ENCODE data around the gene DHRS1. TPM values are rescaled to one million over a fixed set of nuclear protein-coding genes. Genes with fewer than 3 reads are reported as not detected.

The DHRS1 gene
- total RNA-seq, 1 donor from 2014 or later: 6.3 TPM

GRCh38 chr14:24267516-24267915 lies 32.1 kb downstream of the DHRS1 start:
- Histone ChIP-seq H3K4me3 (ENCODE audit: low read length in 3 of 3) (no peak overlapping the region), H3K27me3 (ENCODE audit: control insufficient read depth in 3 of 3, insufficient read depth in 3 of 3, low read length in 3 of 3) (no peaks in the 10 kb centered on the region), H3K27ac (ENCODE audit: low read depth, low read length) (no peak overlapping the region), H3K36me3 (ENCODE audit: control insufficient read depth in 3 of 3, insufficient read depth in 3 of 3, low read length in 3 of 3) (peaks cover 29 to 48% (median 39%) of the 10 kb centered on the region in 3 donors), H3K4me1 (ENCODE audit: control insufficient read depth in 3 of 3, insufficient read depth in 3 of 3, low read length in 3 of 3) (peaks cover 0 to 15% (median 9%) of the 10 kb centered on the region in 3 donors), H3K9me3 (ENCODE audit: control insufficient read depth in 3 of 3, low read length in 3 of 3) (no peaks in the 10 kb centered on the region), H3K9ac (ENCODE audit: low read depth in 1 of 3, low read length in 3 of 3) (no peak overlapping the region)

DNA sequence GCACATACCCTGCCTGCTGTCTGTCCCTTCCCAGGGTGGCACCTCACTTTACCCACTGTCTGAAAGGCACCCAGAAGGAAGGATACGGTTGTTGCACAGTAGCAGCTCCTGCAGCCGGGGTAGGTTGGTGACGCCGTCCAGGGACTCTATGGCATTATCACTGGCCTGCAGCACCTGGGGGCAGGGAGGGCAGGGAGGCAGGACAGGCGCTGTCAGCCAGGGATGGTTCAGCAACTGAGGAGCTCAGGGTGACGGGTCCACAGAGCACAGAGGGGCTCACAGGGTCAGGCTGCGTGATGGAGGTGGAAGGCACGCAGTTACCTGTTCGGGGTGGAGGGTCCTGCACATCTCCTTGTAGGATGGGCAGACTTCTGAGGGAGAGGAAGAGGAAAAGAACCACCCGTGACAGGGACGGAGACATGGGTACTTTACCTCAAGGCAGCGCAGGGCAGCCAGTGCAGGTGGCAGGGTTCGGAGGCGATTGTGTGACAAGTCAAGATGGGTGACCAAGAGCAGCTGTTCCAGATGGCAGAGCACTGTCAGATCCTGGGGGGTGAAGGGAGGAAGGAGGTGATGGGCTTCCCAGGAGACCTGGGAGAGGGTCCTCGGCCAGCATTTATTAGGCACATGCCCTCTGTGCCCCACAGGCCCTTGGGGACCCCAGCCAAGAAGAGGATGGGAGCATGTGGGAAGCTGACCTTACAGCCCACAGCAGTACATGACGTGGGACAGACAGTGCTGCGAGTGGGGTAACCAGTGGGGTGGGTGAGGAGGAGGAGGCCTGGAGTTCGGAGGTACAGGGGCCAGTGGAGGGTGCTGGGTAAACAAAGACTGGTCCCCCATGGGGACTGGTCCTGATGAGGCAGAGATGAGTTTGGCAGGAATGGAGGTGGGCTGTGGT lies 33.0 kb downstream of the DHRS1 start:
- H3K4me1 ChIP-seq (ENCODE audit: control insufficient read depth in 3 of 3, insufficient read depth in 3 of 3, low read length in 3 of 3): peaks cover 0 to 10% (median 5%) of the 10 kb centered on the region in 3 donors
- no peak overlapping the region for H3K4me3 ChIP-seq (ENCODE audit: low read length in 3 of 3)
- no peaks in the 10 kb centered on the region for H3K27me3 ChIP-seq (ENCODE audit: control insufficient read depth in 3 of 3, insufficient read depth in 3 of 3, low read length in 3 of 3)
- no peak overlapping the region for H3K27ac ChIP-seq (ENCODE audit: low read depth, low read length)
- H3K36me3 ChIP-seq (ENCODE audit: control insufficient read depth in 3 of 3, insufficient read depth in 3 of 3, low read length in 3 of 3): peaks cover 29 to 48% (median 39%) of the 10 kb centered on the region in 3 donors
- no peaks in the 10 kb centered on the region for H3K9me3 ChIP-seq (ENCODE audit: control insufficient read depth in 3 of 3, low read length in 3 of 3)
- H3K9ac ChIP-seq (ENCODE audit: low read depth in 1 of 3, low read length in 3 of 3): no peak overlapping the region

DNA sequence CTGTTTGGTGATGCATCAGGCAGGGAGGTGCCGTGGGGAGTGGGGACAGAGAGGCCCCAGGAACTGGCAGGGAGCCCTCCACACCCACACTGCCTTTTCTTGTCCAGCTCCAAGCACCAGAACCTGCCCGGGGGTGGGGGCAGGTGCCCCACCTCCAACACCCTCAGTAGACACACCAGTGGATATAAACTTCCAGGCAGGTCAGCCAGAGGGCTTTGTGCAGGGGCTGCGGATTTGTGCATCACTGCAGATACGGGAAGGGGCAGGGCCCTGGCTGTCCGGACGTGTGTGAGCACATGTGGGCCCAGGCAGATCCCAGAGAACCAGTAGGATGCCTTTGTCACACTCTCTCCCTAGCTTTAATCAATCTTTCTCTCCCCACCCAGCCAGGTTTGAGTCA lies 35.3 kb downstream of the DHRS1 start:
- H3K4me1 ChIP-seq (ENCODE audit: control insufficient read depth in 3 of 3, insufficient read depth in 3 of 3, low read length in 3 of 3): no peaks in the 10 kb centered on the region
- no peak overlapping the region for H3K4me3 ChIP-seq (ENCODE audit: low read length in 3 of 3)
- H3K9ac ChIP-seq (ENCODE audit: low read depth in 1 of 3, low read length in 3 of 3): no peak overlapping the region
- H3K36me3 ChIP-seq (ENCODE audit: control insufficient read depth in 3 of 3, insufficient read depth in 3 of 3, low read length in 3 of 3): peaks cover 25 to 44% (median 31%) of the 10 kb centered on the region in 3 donors
- H3K9me3 ChIP-seq (ENCODE audit: control insufficient read depth in 3 of 3, low read length in 3 of 3): no peaks in the 10 kb centered on the region
- H3K27ac ChIP-seq (ENCODE audit: low read depth, low read length): no peak overlapping the region
- H3K27me3 ChIP-seq (ENCODE audit: control insufficient read depth in 3 of 3, insufficient read depth in 3 of 3, low read length in 3 of 3): no peaks in the 10 kb centered on the region

DNA sequence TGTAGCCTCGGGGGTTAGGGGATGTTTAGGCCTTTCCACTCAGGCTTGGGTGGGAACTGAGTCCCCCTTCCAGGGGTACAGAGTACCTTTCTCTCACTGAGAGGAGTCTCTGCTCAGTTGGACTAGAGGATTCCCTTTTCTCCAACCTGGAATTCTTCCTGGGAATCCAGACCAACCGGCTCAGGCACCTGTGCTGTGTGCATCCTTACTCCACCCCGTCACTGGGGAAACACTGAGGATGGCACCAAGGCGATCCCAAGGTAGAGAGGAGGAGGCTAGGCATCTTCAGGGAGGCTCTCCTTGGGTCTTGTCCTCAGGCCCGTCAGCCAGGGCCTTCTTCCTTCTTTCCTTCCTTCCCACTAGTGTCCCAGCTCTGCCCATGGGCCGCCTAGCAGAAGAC lies 35.7 kb downstream of the DHRS1 start:
- Histone ChIP-seq H3K4me3 (ENCODE audit: low read length in 3 of 3) (no peak overlapping the region), H3K27me3 (ENCODE audit: control insufficient read depth in 3 of 3, insufficient read depth in 3 of 3, low read length in 3 of 3) (no peaks in the 10 kb centered on the region), H3K36me3 (ENCODE audit: control insufficient read depth in 3 of 3, insufficient read depth in 3 of 3, low read length in 3 of 3) (peaks cover 21 to 39% (median 26%) of the 10 kb centered on the region in 3 donors), H3K4me1 (ENCODE audit: control insufficient read depth in 3 of 3, insufficient read depth in 3 of 3, low read length in 3 of 3) (no peaks in the 10 kb centered on the region), H3K9ac (ENCODE audit: low read depth in 1 of 3, low read length in 3 of 3) (no peak overlapping the region), H3K27ac (ENCODE audit: low read depth, low read length) (no peak overlapping the region), H3K9me3 (ENCODE audit: control insufficient read depth in 3 of 3, low read length in 3 of 3) (no peaks in the 10 kb centered on the region)

DNA sequence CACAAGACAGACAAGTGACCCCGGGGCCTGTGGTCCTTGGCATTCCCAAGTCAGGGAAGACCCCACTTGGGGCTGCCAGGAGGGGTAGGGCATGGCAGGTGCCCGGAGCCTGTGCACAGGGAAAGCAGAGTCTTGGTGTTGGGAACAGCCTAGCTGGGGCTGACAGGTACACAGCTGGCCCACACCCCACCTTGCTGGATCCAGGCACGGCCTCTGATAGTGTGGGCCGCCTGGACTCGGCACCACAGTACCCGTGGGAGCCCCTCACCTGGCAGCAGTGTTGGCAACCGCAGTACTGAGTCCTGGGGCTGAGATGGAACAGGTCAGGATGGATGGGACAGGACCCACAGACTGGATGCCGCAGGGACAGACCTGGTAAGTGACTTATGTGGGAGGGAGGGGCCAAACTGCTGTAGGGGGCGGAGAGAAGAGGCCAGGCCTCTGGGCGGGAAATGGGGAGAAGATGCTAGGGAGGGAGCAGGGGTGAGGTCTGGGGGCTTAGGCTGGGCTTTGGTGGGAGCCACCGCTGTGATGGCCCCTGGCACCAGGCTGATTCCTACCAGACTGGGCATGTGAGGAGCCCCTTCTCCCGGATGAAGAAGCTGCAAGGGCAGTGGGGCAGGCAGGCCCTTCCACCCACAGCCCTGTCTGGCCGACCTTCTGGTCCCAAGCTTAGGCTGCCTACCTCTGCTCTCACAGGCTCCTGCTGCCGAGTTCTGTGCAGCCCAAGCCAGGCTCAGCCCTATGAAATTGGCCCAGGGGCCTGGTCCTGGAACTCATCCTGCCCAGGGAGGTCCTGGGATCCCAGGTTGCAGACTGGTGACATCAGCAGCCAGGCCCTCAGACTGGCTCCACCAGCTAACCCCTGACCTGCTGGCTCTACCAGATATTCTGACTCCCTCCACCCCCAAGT lies 36.5 kb downstream of the DHRS1 start, which contains the start of gene TGM1:
TSS of gene TGM1 (minus strand) at position 357 of the 913 bp plus-strand sequence. CDS start 825 bp downstream, outside the sequence.
- Histone ChIP-seq H3K27me3 (ENCODE audit: control insufficient read depth in 3 of 3, insufficient read depth in 3 of 3, low read length in 3 of 3) (no peaks in the 10 kb centered on the region), H3K27ac (ENCODE audit: low read depth, low read length) (no peak within 1 kb of the TSS), H3K9ac (ENCODE audit: low read depth in 1 of 3, low read length in 3 of 3) (no peak within 1 kb of the TSS), H3K4me3 (ENCODE audit: low read length in 3 of 3) (no peak within 1 kb of the TSS), H3K4me1 (ENCODE audit: control insufficient read depth in 3 of 3, insufficient read depth in 3 of 3, low read length in 3 of 3) (no peaks in the 10 kb centered on the region), H3K36me3 (ENCODE audit: control insufficient read depth in 3 of 3, insufficient read depth in 3 of 3, low read length in 3 of 3) (peaks cover 20 to 32% (median 24%) of the 10 kb centered on the region in 3 donors), H3K9me3 (ENCODE audit: control insufficient read depth in 3 of 3, low read length in 3 of 3) (no peaks in the 10 kb centered on the region)

DNA sequence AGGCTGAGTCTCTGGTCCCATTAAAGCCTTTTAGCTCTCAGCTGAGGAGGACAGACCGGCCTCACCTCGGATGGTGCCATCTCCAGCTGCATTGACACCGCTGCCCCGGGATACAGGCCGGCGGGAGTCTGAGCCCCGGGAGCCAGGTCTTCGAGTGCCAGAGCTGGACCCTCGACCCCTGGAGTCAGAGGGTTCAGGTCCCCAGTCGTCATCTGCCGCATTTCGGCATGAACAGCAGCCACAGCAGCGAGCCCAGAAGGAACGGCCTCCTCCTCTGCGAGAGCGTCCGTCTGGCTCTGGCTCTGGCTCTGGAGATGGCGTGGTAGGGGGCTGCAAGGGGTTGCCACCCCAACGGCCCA lies 37.6 kb downstream of the DHRS1 start:
- H3K9me3 ChIP-seq (ENCODE audit: control insufficient read depth in 3 of 3, low read length in 3 of 3): no peaks in the 10 kb centered on the region
- no peak overlapping the region for H3K27ac ChIP-seq (ENCODE audit: low read depth, low read length)
- peaks cover 13 to 23% (median 15%) of the 10 kb centered on the region in 3 donors for H3K36me3 ChIP-seq (ENCODE audit: control insufficient read depth in 3 of 3, insufficient read depth in 3 of 3, low read length in 3 of 3)
- H3K4me1 ChIP-seq (ENCODE audit: control insufficient read depth in 3 of 3, insufficient read depth in 3 of 3, low read length in 3 of 3): no peaks in the 10 kb centered on the region
- H3K4me3 ChIP-seq (ENCODE audit: low read length in 3 of 3): no peak overlapping the region
- no peaks in the 10 kb centered on the region for H3K27me3 ChIP-seq (ENCODE audit: control insufficient read depth in 3 of 3, insufficient read depth in 3 of 3, low read length in 3 of 3)
- H3K9ac ChIP-seq (ENCODE audit: low read depth in 1 of 3, low read length in 3 of 3): no peak overlapping the region

DNA sequence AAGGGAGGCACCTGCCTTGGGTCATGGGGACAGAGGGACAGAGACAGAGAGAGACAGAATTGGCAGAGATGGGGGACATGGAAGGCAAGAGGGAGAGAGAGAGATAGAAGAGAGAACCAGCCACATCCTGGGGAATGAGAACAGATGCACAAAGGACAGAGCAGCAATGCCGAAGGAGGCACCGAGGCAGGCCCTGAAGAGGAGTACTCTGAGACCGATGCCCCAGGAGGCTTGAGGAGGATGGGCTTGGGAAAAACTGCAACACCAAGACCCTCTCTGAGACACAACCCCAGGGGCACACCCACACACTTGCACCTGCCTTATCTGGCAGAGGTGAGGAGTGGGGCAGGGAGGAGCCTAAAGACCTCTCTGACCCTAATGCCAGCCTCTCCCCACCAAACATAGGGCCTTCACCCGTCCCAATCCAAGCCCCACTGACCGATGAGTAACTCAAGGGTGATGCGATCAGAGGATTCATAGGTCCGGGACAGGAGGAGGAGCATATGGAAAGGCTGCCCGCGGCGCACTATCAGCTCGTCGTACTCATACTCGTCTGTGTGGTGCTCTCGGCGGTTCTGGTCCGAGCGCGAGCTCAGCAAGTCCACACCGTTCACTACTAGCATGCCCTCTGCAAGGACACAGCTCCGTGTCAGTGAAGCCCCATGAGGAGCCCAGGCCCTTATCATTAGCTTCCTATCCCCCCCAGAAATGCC lies 38.2 kb downstream of the DHRS1 start:
- no peaks in the 10 kb centered on the region for H3K27me3 ChIP-seq (ENCODE audit: control insufficient read depth in 3 of 3, insufficient read depth in 3 of 3, low read length in 3 of 3)
- no peaks in the 10 kb centered on the region for H3K9me3 ChIP-seq (ENCODE audit: control insufficient read depth in 3 of 3, low read length in 3 of 3)
- H3K4me3 ChIP-seq (ENCODE audit: low read length in 3 of 3): no peak overlapping the region
- peaks cover 7 to 17% (median 9%) of the 10 kb centered on the region in 3 donors for H3K36me3 ChIP-seq (ENCODE audit: control insufficient read depth in 3 of 3, insufficient read depth in 3 of 3, low read length in 3 of 3)
- no peaks in the 10 kb centered on the region for H3K4me1 ChIP-seq (ENCODE audit: control insufficient read depth in 3 of 3, insufficient read depth in 3 of 3, low read length in 3 of 3)
- H3K9ac ChIP-seq (ENCODE audit: low read depth in 1 of 3, low read length in 3 of 3): no peak overlapping the region
- no peak overlapping the region for H3K27ac ChIP-seq (ENCODE audit: low read depth, low read length)

DNA sequence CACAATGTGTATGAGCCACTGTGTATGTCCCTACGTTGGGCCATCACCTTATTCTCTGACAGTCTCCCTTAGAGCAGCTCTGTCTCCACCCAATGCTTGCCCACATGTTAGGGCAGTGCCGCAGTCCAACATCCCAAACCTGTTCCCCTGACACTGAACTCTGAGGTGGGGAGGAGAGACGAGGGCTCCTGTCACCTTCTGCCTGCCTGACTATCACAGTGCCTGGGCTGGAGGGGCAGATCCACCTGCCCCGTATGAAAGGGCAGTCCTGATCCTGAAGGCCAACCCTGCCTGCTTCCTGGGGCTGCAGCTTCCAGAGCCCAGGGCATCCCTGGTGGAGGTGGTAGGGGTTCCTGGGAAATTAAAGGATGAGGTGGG lies 38.8 kb downstream of the DHRS1 start:
- Histone ChIP-seq H3K27me3 (ENCODE audit: control insufficient read depth in 3 of 3, insufficient read depth in 3 of 3, low read length in 3 of 3) (no peaks in the 10 kb centered on the region), H3K27ac (ENCODE audit: low read depth, low read length) (no peak overlapping the region), H3K4me1 (ENCODE audit: control insufficient read depth in 3 of 3, insufficient read depth in 3 of 3, low read length in 3 of 3) (no peaks in the 10 kb centered on the region), H3K9me3 (ENCODE audit: control insufficient read depth in 3 of 3, low read length in 3 of 3) (no peaks in the 10 kb centered on the region), H3K9ac (ENCODE audit: low read depth in 1 of 3, low read length in 3 of 3) (no peak overlapping the region), H3K36me3 (ENCODE audit: control insufficient read depth in 3 of 3, insufficient read depth in 3 of 3, low read length in 3 of 3) (peaks cover 4 to 12% (median 5%) of the 10 kb centered on the region in 3 donors), H3K4me3 (ENCODE audit: low read length in 3 of 3) (no peak overlapping the region)

DNA sequence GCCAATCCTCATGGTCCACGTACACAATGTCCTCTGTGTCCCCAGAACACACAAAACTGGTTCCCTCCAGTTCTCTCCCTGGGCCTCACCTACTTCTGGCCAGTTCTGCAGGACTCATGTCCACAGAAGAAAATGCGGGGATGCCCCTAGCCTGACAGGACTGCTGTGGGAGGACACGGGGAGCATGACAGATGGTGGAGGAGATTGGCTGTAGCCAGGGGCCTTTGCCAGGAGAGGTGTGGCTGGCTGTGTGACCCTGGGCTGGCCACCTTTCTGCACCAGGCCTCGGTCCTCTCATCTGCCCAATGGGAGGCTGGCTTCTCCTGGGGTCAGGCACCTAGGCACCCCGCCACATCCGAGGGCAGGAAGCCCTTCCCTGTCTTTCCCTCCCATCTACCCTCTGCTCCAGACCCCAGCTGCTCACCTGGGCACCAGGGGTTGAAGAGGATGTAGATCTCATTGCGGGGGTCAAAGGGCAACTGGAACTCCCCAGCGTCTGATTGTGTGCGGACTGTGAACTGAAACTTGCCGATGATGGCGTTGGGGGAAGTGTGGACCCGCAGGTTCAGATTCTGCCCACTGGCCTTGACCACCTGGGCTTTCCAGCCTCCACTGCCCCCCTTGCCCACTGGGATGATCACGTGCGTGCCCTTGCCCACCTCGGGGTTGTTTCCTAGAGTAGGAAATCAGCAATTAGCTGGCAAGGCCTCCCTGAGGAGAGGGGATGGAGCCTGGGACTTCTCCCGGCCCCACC lies 39.4 kb downstream of the DHRS1 start:
- Histone ChIP-seq H3K4me1 (ENCODE audit: control insufficient read depth in 3 of 3, insufficient read depth in 3 of 3, low read length in 3 of 3) (no peaks in the 10 kb centered on the region), H3K4me3 (ENCODE audit: low read length in 3 of 3) (no peak overlapping the region), H3K27ac (ENCODE audit: low read depth, low read length) (no peak overlapping the region), H3K9me3 (ENCODE audit: control insufficient read depth in 3 of 3, low read length in 3 of 3) (no peaks in the 10 kb centered on the region), H3K27me3 (ENCODE audit: control insufficient read depth in 3 of 3, insufficient read depth in 3 of 3, low read length in 3 of 3) (no peaks in the 10 kb centered on the region), H3K36me3 (ENCODE audit: control insufficient read depth in 3 of 3, insufficient read depth in 3 of 3, low read length in 3 of 3) (peaks cover 2 to 6% (median 4%) of the 10 kb centered on the region in 3 donors), H3K9ac (ENCODE audit: low read depth in 1 of 3, low read length in 3 of 3) (no peak overlapping the region)
